ENCODE data around the gene RCAN3.

- TF ChIP-seq CTCF (IDR thresholded peaks at IDR 0.05) (no peak), ZFX (IDR thresholded peaks at IDR 0.05; ENCODE audit: borderline replicate concordance) (no peak)
These were observed 55.1 kb downstream of the RCAN3 start for GRCh38 chr1:24557711-24558131.

All from 22Rv1 (cell line).